HepG2 (cell line): ENCODE results near the gene ALX4. TPM values are rescaled to one million over a fixed set of nuclear protein-coding genes. Genes with fewer than 3 reads are reported as not detected.

ENCODE experiments used
- ATAC-seq: fragments of 200-7000 bp; cut with Tn5 transposase; 3 replicates; pipeline ENCODE4 v1.9.1; 2020; ENCODE audit warnings: mild to moderate bottlenecking, moderate library complexity
- BruUV-seq: library from RNA; stranded (reverse); fragments of 400-500 nt; replicated peaks from 2 replicates; lab custom pipeline; 2021; lab: Mats Ljungman, UMichigan
- CTCF ChIA-PET: fragments of 300-600 bp; formaldehyde crosslinking; extraction: SDS; loops from one replicate; lab custom pipeline; 2021; ENCODE audit warnings: low total read pairs, inconsistent platforms, low intra/inter-chr PET ratio; lab: Yijun Ruan, JAX
- POLR2A ChIA-PET: fragments of 350-600 bp; sonication (Branson Sonifier 250); formaldehyde crosslinking; loops from one replicate; lab custom pipeline; 2020; ENCODE audit warnings: antibody characterized with exemption, inconsistent platforms; lab: Yijun Ruan, JAX
- DNase-seq: peaks from one replicate; pipeline ENCODE4 v3.0.0-alpha.2; 2015; ENCODE audit warnings: low spot score
- FAIRE-seq: peaks from 3 replicates; lab custom pipeline; 2011; peaks lifted over from hg19 to GRCh38; lab: Jason Lieb, UNC
- H2AFZ ChIP-seq: one replicate; pipeline ENCODE4 v1.6.1; 2011; ENCODE audit warnings: low read length, inconsistent platforms
- H3K27ac ChIP-seq: fragments of 300-600 bp; 3 replicates; pipeline ENCODE4 v1.8.0; 2011; ENCODE audit warnings: mixed run types, mild to moderate bottlenecking, mixed read lengths, low read length, inconsistent platforms; ENCODE audit not compliant: insufficient read depth; ENCODE audit errors: extremely low read length
- H3K27me3 ChIP-seq, 2 experiments: fragments of 200-600 bp in 1 of 2; 2 replicates in 1 of 2; 3 replicates in 1 of 2; pipeline versions ENCODE4 v1.6.0 to v1.8.0; 2011; ENCODE audit warnings: low read length in 2 of 2, mild to moderate bottlenecking in 2 of 2, moderate library complexity in 2 of 2, inconsistent platforms in 1 of 2; ENCODE audit not compliant: insufficient read depth in 2 of 2, control insufficient read depth in 1 of 2
- H3K36me3 ChIP-seq, 2 experiments: fragments of 200-600 bp in 1 of 2; replicated peaks in 1 of 2; 2 replicates in 1 of 2; 3 replicates in 1 of 2; pipeline versions ENCODE4 v1.5.1 to v1.8.0; 2011; ENCODE audit warnings: low read length in 2 of 2, inconsistent platforms in 1 of 2; ENCODE audit not compliant: insufficient read depth in 2 of 2, control insufficient read depth in 1 of 2
- H3K4me1 ChIP-seq: 2 replicates; pipeline ENCODE4 v1.5.1; 2012; ENCODE audit warnings: low read length, inconsistent platforms; ENCODE audit not compliant: insufficient read depth
- H3K4me2 ChIP-seq: 2 replicates; pipeline ENCODE4 v1.6.0; 2011; ENCODE audit warnings: low read depth, low read length, inconsistent platforms
- H3K4me3 ChIP-seq, 3 experiments: fragments of 200-600 bp in 1 of 3; sonication (generic), shearing (Covaris generic) in 1 of 3; replicated peaks in 1 of 3; 2 replicates each; pipeline ENCODE4 v1.5.1; 2011 to 2016; ENCODE audit warnings: low read length in 3 of 3, inconsistent platforms in 2 of 3, low read depth in 2 of 3, mild to moderate bottlenecking in 2 of 3, control low read depth in 1 of 3, mixed read lengths in 1 of 3; ENCODE audit not compliant: insufficient read depth in 1 of 3
- H3K79me2 ChIP-seq: one replicate; pipeline ENCODE4 v1.6.1; 2011; ENCODE audit warnings: low read length, inconsistent platforms; ENCODE audit not compliant: insufficient read depth
- H3K9ac ChIP-seq: 2 replicates; pipeline ENCODE4 v1.6.0; 2011; ENCODE audit warnings: mild to moderate bottlenecking, low read depth, low read length, inconsistent platforms; ENCODE audit not compliant: insufficient read depth
- H3K9me3 ChIP-seq: 2 replicates; pipeline ENCODE4 v1.5.1; 2012; ENCODE audit warnings: mild to moderate bottlenecking, low read length
- H4K20me1 ChIP-seq: 2 replicates; pipeline ENCODE4 v1.6.0; 2011; ENCODE audit warnings: inconsistent platforms, mild to moderate bottlenecking, low read length, moderate library complexity; ENCODE audit not compliant: insufficient read depth
- MAF1 ChIP-seq: sonication (generic); formaldehyde crosslinking; IDR thresholded peaks from 2 replicates; pipeline ENCODE4 v1.5.0; 2020; ENCODE audit warnings: missing genetic modification reagents, borderline replicate concordance
- NFRKB ChIP-seq: fragments of 450-650 bp; IDR thresholded peaks from 2 replicates; pipeline ENCODE4 v1.6.1; 2017
- NPAS2 ChIP-seq: sonication (generic); formaldehyde crosslinking; IDR thresholded peaks from 2 replicates; pipeline ENCODE4 v1.8.0; 2022; ENCODE audit warnings: mild to moderate bottlenecking, missing genetic modification reagents, borderline replicate concordance
- SIN3B ChIP-seq: fragments of 150-350 bp; IDR thresholded peaks from 2 replicates; pipeline ENCODE4 v1.6.1; 2014; ENCODE audit warnings: low read length
- SP4 ChIP-seq: sonication (generic); formaldehyde crosslinking; IDR thresholded peaks from 2 replicates; pipeline ENCODE4 v1.8.1; 2023; ENCODE audit warnings: mild to moderate bottlenecking, missing genetic modification reagents
- ZNF317 ChIP-seq: sonication (generic); formaldehyde crosslinking; IDR thresholded peaks from 2 replicates; pipeline ENCODE4 v1.5.0; 2020; ENCODE audit warnings: mild to moderate bottlenecking, missing genetic modification reagents
- ZNF33A ChIP-seq: sonication (generic); formaldehyde crosslinking; IDR thresholded peaks from 2 replicates; pipeline ENCODE4 v1.5.1; 2020; ENCODE audit warnings: missing genetic modification reagents, mild to moderate bottlenecking, moderate library complexity, borderline replicate concordance
- ZNF350 ChIP-seq: sonication (generic); formaldehyde crosslinking; IDR thresholded peaks from 2 replicates; pipeline ENCODE4 v1.4.0; 2020; ENCODE audit warnings: mild to moderate bottlenecking, low read depth, missing genetic modification reagents, borderline replicate concordance
- ZNF430 ChIP-seq: sonication (generic); formaldehyde crosslinking; IDR thresholded peaks from 2 replicates; pipeline ENCODE4 v1.9.0; 2021; ENCODE audit warnings: mild to moderate bottlenecking, missing genetic modification reagents
- ZNF589 ChIP-seq: sonication (generic); formaldehyde crosslinking; conservative IDR thresholded peaks from 2 replicates; pipeline ENCODE4 v1.8.0; 2022; ENCODE audit warnings: mild to moderate bottlenecking, moderate library complexity, missing genetic modification reagents
- ZNF790 ChIP-seq: sonication (generic); formaldehyde crosslinking; IDR thresholded peaks from 2 replicates; pipeline ENCODE4 v1.8.0; 2022; ENCODE audit warnings: missing genetic modification reagents, mild to moderate bottlenecking, borderline replicate concordance
- WGBS: methylation state at CpG from one replicate; pipeline ENCODE4 v1.1.6; 2017; ENCODE audit warnings: low lambda C conversion rate; 5-methylcytosine and 5-hydroxymethylcytosine counted together
- in situ Hi-C: cut with HindIII; loops from 2 replicates; pipeline ENCODE4 v1.10.0; 2017; ENCODE audit warnings: low pct_unique_long_range_greater_than_20kb; ENCODE audit not compliant: extremely low pct_ligation_motif_present
- intact Hi-C: fragments of 100-400 bp; cut with micrococcal nuclease; formaldehyde crosslinking; loops from one replicate; pipeline ENCODE4 v1.10.0; 2022; ENCODE audit not compliant: unreplicated experiment
- polyA plus RNA-seq, 8 experiments: library from polyadenylated mRNA; depleted of rRNA in 3 of 8; stranded (reverse) in 7 of 8; unstranded in 1 of 8; fragments of >200 nt; fragmentation: Illumina TruSeq in 4 of 8; extraction: Trizol in 4 of 8; gene quantifications; 2 replicates each; pipeline versions ENCODE4 v1.2.1 to v1.2.3, GENCODE V29; 2011 to 2016; ENCODE audit warnings: low read depth in 4 of 8, missing spikeins in 1 of 8, mixed read lengths in 1 of 8; ENCODE audit not compliant: insufficient read depth in 1 of 8
- total RNA-seq, 5 experiments: library from RNA; depleted of rRNA; stranded (reverse); fragments of >200 nt; fragmentation: Illumina TruSeq; extraction: Trizol; gene quantifications; 2 replicates each; pipeline ENCODE4 v1.2.3, GENCODE V29; 2016; ENCODE audit warnings: low read depth in 1 of 5
- TF ChIP-seq, protein P1 (sequence below): sonication (generic); formaldehyde crosslinking; IDR thresholded peaks from 2 replicates; pipeline ENCODE4 v1.5.0; 2020; ENCODE audit warnings: missing genetic modification reagents
- TF ChIP-seq, protein P2 (sequence below): sonication (generic); formaldehyde crosslinking; IDR thresholded peaks from 2 replicates; pipeline ENCODE4 v1.4.0; 2020; ENCODE audit warnings: missing genetic modification reagents, borderline replicate concordance

Gene ALX4
- total and polyA plus RNA-seq, 2 of the 13 experiments (the other 11 are each of a cell fraction or from before 2014, with no cell fraction given): not detected

DNA sequence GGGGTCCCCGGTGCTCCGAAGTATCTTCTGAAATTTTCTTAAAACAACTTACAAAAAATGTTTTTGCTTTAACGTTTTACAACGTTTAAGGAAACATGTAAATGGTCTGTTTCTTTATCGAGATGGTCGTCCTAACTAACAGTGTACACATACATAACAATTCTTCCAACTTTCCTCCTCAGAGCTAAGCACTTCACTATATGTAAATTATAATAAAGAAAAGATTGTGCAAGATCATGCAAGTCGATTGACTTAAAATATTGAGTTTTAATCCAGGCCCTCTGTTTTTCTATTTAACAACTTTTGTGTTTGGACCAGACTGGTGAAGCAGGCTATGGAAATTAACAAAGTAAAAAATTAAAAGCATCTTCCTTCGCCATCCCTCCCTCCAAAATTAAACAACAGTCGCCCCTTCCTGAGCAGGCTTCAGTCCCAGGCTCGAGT lies 4.9 kb downstream of the ALX4 start:
- CTCF ChIA-PET: no interaction called here
- Histone ChIP-seq H3K4me3 (peak overlapping the region in 1 of 3 experiments; percentile 58; a peak in 1 of 6 replicates), H3K4me2 (peak overlapping the region; percentile 34), H3K9ac (no peak overlapping the region), H3K9me3 (no peaks in the 10 kb centered on the region), H4K20me1 (no peaks in the 10 kb centered on the region), H3K4me1 (no peaks in the 10 kb centered on the region; the same call in 1 of the 2 replicates), H3K79me2 (no peaks in the 10 kb centered on the region), H2AFZ (no peak overlapping the region), H3K27ac (no peak overlapping the region), H3K36me3 (no peaks in the 10 kb centered on the region), H3K27me3 (peaks cover 14 to 92% of the 10 kb centered on the region in 2 experiments)
- WGBS: 24% methylated on average over 10 of the region's 10 CpGs
- FAIRE-seq (no peak), DNase-seq (no peak), ATAC-seq (no peak)
- BruUV-seq: no TSS peak
- POLR2A ChIA-PET: no interaction called here
- TF ChIP-seq, protein P1, sequence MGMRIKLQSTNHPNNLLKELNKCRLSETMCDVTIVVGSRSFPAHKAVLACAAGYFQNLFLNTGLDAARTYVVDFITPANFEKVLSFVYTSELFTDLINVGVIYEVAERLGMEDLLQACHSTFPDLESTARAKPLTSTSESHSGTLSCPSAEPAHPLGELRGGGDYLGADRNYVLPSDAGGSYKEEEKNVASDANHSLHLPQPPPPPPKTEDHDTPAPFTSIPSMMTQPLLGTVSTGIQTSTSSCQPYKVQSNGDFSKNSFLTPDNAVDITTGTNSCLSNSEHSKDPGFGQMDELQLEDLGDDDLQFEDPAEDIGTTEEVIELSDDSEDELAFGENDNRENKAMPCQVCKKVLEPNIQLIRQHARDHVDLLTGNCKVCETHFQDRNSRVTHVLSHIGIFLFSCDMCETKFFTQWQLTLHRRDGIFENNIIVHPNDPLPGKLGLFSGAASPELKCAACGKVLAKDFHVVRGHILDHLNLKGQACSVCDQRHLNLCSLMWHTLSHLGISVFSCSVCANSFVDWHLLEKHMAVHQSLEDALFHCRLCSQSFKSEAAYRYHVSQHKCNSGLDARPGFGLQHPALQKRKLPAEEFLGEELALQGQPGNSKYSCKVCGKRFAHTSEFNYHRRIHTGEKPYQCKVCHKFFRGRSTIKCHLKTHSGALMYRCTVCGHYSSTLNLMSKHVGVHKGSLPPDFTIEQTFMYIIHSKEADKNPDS (CRISPR knock-in tag): no peak
- no peak for TF ChIP-seq ZNF33A (CRISPR knock-in tag)
- no peak for TF ChIP-seq ZNF317 (CRISPR knock-in tag)
- TF ChIP-seq ZNF790: no peak
- no peak for TF ChIP-seq NFRKB
- no peak for TF ChIP-seq ZNF589 (CRISPR knock-in tag)
- no peak for TF ChIP-seq SIN3B
- TF ChIP-seq ZNF430 (CRISPR knock-in tag): no peak
- TF ChIP-seq, protein P2, sequence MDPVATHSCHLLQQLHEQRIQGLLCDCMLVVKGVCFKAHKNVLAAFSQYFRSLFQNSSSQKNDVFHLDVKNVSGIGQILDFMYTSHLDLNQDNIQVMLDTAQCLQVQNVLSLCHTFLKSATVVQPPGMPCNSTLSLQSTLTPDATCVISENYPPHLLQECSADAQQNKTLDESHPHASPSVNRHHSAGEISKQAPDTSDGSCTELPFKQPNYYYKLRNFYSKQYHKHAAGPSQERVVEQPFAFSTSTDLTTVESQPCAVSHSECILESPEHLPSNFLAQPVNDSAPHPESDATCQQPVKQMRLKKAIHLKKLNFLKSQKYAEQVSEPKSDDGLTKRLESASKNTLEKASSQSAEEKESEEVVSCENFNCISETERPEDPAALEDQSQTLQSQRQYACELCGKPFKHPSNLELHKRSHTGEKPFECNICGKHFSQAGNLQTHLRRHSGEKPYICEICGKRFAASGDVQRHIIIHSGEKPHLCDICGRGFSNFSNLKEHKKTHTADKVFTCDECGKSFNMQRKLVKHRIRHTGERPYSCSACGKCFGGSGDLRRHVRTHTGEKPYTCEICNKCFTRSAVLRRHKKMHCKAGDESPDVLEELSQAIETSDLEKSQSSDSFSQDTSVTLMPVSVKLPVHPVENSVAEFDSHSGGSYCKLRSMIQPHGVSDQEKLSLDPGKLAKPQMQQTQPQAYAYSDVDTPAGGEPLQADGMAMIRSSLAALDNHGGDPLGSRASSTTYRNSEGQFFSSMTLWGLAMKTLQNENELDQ (CRISPR knock-in tag): no peak
- no peak for TF ChIP-seq MAF1
- TF ChIP-seq SP4: no peak
- TF ChIP-seq NPAS2: no peak
- TF ChIP-seq ZNF350 (CRISPR knock-in tag): no peak
- intact Hi-C loops: no loop called here
- in situ Hi-C loops: loop anchor here (25.0 kb wide), 2 partner anchors 107 to 582 kb away; no protein-coding TSS in a partner anchor
